ENCODE measurements around the gene PFKFB4.

DNA sequence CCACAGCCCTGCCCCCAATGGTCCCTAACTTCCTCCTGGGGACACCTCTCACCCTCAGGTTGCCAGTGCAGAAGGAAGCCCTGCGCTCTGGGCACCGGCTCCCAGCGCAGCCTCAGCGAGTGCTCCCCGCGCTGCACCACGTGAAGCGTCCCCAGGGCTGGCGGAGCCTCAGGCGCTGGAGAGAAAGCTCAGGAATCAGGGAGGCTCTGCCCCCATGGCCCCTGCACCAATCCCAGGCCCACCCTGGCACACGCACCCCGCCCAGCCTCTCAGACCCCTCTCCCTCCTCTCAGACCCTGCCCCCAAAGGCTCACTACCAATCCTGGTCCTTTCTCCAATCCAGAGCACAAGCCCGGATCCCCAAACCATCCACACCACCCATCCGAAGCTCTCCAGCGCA, 31.6 kb upstream of the PFKFB4 start:
- TF ChIP-seq POLR2A (IDR thresholded peaks at IDR 0.05) (no peak), CTCF (IDR thresholded peaks at IDR 0.05) (no peak), POLR2AphosphoS5 (IDR thresholded peaks at IDR 0.05) (no peak)
